ENCODE measurements around the gene UMPS.

- TF ChIP-seq, protein P1, sequence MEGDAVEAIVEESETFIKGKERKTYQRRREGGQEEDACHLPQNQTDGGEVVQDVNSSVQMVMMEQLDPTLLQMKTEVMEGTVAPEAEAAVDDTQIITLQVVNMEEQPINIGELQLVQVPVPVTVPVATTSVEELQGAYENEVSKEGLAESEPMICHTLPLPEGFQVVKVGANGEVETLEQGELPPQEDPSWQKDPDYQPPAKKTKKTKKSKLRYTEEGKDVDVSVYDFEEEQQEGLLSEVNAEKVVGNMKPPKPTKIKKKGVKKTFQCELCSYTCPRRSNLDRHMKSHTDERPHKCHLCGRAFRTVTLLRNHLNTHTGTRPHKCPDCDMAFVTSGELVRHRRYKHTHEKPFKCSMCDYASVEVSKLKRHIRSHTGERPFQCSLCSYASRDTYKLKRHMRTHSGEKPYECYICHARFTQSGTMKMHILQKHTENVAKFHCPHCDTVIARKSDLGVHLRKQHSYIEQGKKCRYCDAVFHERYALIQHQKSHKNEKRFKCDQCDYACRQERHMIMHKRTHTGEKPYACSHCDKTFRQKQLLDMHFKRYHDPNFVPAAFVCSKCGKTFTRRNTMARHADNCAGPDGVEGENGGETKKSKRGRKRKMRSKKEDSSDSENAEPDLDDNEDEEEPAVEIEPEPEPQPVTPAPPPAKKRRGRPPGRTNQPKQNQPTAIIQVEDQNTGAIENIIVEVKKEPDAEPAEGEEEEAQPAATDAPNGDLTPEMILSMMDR (IDR thresholded peaks at IDR 0.05; ENCODE audit: poor library complexity) = no peak
- TF ChIP-seq EZH2 (IDR thresholded peaks at IDR 0.05; ENCODE audit: borderline replicate concordance) (no peak), EZH2phosphoT487 (IDR thresholded peaks at IDR 0.05; ENCODE audit: low read depth, severe bottlenecking, unreplicated experiment) (no peak)
Measured at GRCh38 chr3:124779751-124780191, 49.5 kb downstream of the UMPS start.

Measured in hepatocyte (in vitro differentiated cells).